HG03575 (cell line): ENCODE measurements around the gene AQP12B.

Source experiments
- ATAC-seq: cut with Tn5 transposase; IDR thresholded peaks from one replicate; pipeline ENCODE4 v1.9.1; 2021; ENCODE audit not compliant: unreplicated experiment, insufficient number of reproducible peaks, low FRiP score; ENCODE audit errors: extremely low read depth

The AQP12B gene

DNA sequence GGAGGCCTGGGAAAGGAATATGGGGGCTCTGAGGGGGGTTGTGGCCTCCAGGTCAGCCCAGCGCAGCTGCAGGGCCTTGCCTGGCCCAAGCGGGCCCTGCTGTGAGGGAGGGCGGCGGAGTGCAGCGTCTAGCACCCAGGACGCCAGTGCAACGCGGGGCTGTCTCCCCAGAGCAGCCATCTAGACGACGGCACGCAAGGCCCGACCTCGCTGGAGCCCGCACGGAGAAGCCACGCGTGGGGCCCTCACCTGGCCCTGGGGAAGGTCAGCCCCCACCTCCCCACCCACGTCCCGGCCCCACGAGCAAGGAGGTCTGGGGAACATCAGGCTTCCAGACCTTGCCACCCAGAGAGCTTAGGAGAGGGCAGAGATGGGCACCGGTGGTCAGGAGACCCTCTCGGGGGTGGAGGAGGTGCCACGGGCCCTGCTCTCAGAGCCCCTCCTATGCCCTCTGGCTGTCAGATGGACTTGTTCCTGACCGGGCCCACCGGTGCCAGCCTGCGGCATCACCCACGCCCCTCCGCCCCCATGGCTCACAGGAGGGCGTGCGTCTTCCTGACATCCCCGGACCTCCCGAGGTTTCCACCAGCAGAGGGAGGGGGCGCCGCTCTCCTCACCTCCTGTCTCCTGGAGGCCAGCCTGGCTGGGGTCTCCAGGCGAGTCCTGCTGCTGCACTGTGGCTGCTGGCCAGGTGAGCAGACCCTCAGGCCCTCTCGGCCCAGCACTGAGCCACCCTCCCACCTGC lies 40.5 kb downstream of the AQP12B start:
- ATAC-seq: no peak

DNA sequence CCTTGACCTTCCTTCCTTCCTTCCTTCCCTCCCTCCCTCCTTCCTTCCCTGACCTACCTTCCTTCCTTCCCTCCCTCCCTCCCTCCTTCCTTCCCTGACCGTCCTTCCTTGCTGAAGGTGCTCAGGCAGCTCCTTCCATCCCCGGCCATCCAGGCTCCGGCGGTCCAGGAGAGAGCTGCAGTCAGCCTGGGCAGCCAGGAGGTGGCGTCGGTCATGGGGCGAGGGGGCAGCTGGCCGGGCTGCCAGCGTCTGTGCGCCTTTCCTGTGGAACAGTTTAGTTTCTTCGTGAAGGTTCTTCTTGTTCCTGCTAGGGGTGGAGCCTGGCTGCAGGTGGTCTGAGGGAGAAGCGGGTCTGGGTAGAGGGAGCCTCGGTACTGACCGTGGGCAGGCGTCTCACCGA lies 41.7 kb downstream of the AQP12B start:
- ATAC-seq: no peak

GRCh38 chr2:240639566-240639965 lies 43.1 kb downstream of the AQP12B start:
- no peak for ATAC-seq

DNA sequence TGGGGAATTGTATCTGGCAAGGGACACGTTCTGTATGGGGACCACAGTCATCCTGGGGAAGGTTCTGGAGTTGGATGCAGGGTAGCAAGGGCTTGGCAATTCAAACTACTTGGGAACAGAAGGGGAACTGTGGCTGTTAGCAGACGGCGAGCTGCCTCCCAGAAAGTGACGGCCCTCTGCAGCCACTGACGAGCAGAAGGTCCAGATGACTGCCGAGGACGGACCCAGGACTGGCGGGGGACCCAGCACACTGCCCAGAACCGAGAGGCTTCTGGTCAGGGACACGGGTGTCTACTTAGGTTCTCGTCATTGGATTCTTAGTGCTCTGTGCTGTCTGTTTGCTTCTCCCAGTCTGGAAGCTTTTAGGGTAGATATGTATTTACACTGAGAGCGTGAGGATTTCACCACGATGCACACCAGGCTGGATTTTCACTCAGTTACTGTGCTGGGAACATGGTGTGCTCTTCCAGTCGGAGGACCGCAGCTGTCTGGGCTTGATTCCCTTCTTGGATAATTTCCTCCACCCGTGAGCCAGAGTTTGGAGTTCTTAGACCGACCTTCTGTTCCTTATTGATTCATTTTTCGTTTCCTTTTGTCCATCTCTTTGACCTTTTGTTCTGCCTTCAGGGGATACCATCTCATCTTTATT lies 44.0 kb downstream of the AQP12B start:
- ATAC-seq: no peak

DNA sequence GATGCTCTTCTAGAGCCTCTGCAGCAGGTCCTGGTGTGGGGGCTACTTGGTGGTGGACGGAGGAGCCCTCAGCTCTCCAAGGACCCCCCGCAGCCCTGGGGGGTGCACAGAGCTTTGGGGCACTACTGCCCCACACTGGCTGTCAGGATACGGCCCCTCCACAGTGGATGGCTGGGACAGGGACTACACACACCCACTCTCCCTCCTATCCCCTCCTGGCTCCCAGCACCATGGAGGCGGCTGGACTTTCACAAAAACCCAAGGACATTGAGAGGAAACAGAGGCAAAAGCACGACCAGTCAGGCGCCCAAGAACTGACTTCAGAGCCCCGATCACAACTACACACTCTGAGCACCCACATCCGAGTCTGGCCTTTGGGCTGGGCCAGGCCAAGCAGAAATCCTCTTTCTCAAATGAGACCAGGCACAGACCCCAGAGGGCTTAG lies 44.8 kb downstream of the AQP12B start:
- no peak for ATAC-seq

- no peak for ATAC-seq
These were observed 45.4 kb downstream of the AQP12B start for GRCh38 chr2:240637116-240637900.

GRCh38 chr2:240636563-240637115 lies 46.0 kb downstream of the AQP12B start:
- ATAC-seq: no peak

DNA sequence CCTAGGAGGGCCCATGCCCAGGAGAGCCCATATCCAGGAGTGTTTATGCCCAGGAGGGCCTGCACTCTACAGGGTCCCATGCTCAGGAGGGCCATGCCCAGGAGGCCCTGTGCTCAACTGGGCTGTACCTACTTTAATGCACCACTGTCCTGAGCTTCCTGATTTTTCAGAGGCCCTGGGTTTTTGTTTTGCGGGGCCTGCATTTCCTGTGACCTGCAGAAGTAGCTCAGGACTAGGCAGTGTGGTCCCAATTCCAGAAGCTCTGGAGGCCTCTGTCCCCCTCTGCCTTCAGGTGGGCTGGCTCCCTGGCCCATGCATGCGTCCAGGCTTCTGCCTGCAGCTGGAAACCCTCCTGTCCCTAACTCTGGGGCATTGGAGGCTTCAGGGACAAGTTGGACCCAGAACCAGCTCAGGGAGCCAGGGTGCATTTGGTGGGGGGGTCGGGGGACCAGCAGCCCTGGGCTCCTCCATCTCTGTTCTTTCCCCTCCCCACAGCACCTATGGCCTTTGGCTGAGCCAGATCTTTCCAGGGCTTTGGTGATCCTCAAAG lies 46.6 kb downstream of the AQP12B start:
- no peak for ATAC-seq

GRCh38 chr2:240635121-240635997 lies 47.3 kb downstream of the AQP12B start:
- ATAC-seq: no peak

DNA sequence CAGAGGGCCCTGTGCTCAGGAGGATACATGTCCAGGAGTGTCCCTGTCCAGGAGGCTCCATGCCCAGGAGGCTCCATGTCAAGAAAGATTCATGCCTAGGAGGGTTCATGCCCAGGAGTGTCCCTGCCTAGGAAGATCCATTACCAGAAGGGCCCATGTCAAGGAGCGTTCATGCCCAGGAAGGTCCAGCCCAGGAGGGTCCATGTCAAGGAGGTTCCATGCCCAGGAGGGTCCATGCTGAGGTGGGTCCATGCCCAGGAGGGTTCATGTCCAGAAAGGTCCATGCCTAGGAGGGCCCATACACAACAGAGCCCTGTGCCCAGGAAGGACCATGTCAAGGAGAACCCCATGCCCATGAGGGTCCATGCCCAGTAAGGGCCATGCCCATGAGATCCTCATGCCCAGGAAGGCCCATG lies 50.4 kb downstream of the AQP12B start:
- no peak for ATAC-seq

GRCh38 chr2:240631548-240632305 lies 51.0 kb downstream of the AQP12B start:
- ATAC-seq: no peak

- no peak for ATAC-seq
These were observed 51.7 kb downstream of the AQP12B start for GRCh38 chr2:240630771-240631547.

- ATAC-seq: no peak
These were observed 52.5 kb downstream of the AQP12B start for GRCh38 chr2:240629968-240630770.

- no peak for ATAC-seq
These were observed 53.1 kb downstream of the AQP12B start for GRCh38 chr2:240629619-240629967.

DNA sequence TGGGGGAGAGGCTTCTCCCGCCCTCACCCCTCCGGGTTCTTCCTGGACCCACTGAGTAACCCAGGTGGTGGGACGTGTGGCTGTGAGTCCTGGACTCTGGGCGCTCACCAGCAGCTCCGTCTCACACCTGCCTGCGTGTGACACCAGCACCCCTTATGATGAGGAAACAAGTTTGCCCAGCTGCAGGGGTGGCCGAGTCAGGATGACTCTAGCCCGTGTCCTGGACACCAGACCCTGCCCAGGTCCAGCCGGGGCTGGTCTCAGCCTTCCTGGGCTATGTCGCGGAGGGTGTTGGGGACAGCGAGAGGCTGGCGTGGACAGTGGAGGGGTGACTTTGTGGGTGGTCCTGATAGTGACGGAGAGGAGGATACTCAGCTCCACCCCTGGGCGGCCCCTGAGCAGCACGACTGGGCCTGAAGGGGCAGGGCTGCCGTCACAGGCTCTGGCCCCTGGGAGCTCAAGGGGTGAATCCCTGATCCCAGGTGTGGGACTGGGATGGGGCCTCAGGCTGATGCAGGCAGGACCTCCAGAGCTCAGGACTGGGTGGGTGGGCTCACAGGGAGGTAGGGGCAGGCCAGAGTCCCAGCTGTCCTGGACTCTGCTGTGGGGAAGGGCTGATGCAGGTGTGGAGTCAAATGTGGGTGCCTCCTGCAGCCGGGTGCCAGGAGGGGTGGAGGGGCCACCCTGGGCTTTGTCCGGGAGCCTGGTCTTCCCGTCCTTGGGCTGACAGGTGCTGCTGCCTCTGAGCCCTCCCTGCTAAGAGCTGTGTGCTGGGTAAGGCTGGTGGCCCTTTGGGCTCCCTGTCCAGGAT lies 53.7 kb downstream of the AQP12B start:
- no peak for ATAC-seq

GRCh38 chr2:240628507-240628807 lies 54.2 kb downstream of the AQP12B start:
- no peak for ATAC-seq
